Sigmoid colon (tissue), 4 donors: Measurements from ENCODE around the gene MCF2L.

Source experiments
- EP300 ChIP-seq, 4 donors: sonication (generic); formaldehyde crosslinking; IDR thresholded peaks; one replicate each; pipeline ENCODE4 v1.6.1; 2017; ENCODE audit warnings: antibody characterized with exemption in 4 of 4
- POLR2A ChIP-seq, 2 donors: fragments of 450-650 bp; IDR thresholded peaks; one replicate each; pipeline ENCODE4 v1.6.1; 2016; ENCODE audit warnings: antibody characterized with exemption in 2 of 2, mild to moderate bottlenecking in 2 of 2, moderate library complexity in 2 of 2
- TF ChIP-seq, protein P1 (sequence below), 4 experiments: fragments of 450-650 bp in 3 of 4; fragments of 200-600 bp in 1 of 4; IDR thresholded peaks; one replicate each; pipeline ENCODE4 v1.5.1; 2016 to 2019; ENCODE audit warnings: antibody characterized with exemption in 4 of 4, mild to moderate bottlenecking in 3 of 4, moderate library complexity in 2 of 4

DNA sequence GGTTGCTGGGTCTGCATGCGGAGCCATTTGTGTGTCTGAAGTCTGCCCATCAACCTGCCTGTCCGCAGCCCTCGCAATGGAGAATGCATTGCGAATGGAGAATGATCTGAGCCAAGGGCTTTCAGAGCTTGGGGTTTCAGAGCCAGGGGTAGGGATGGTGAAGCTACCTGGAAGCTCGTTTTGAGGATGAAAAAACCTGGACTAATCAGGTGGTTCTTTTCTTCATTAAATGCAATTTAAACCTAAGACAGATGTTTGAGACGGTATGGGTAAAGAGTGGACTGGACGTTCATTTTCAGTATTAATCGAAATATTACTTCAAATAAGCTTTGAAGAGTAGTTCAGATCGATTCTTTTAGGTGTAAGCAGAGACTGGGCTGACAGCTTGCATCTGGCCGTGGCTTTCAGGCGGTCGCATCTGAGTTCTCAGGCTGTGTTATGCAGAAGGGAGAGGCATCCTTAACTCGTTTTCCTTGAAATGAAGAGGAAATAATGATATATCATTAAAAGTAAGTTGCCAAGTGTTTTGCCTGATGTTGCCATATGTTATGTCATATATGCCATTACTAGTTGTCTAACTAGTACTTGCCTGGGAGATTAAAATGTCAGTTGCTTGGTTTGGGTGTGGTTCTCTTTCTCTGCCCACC is 801 bp downstream of the MCF2L start:
- TF ChIP-seq, protein P1, sequence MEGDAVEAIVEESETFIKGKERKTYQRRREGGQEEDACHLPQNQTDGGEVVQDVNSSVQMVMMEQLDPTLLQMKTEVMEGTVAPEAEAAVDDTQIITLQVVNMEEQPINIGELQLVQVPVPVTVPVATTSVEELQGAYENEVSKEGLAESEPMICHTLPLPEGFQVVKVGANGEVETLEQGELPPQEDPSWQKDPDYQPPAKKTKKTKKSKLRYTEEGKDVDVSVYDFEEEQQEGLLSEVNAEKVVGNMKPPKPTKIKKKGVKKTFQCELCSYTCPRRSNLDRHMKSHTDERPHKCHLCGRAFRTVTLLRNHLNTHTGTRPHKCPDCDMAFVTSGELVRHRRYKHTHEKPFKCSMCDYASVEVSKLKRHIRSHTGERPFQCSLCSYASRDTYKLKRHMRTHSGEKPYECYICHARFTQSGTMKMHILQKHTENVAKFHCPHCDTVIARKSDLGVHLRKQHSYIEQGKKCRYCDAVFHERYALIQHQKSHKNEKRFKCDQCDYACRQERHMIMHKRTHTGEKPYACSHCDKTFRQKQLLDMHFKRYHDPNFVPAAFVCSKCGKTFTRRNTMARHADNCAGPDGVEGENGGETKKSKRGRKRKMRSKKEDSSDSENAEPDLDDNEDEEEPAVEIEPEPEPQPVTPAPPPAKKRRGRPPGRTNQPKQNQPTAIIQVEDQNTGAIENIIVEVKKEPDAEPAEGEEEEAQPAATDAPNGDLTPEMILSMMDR (IDR thresholded peaks at IDR 0.05), result no peak
- TF ChIP-seq EP300 (IDR thresholded peaks at IDR 0.05) (no peak), POLR2A (IDR thresholded peaks at IDR 0.05) (no peak)
